Gastroesophageal sphincter (tissue), 4 donors: ENCODE measurements around the gene SYNE3. TPM values are rescaled to one million over a fixed set of nuclear protein-coding genes. Genes with fewer than 3 reads are reported as not detected.

Experiments used
- ATAC-seq: fragments of 150-250 bp; one replicate; pipeline ENCODE4 v1.9.1; 2016; ENCODE audit warnings: mild to moderate bottlenecking, moderate library complexity
- H3K27ac ChIP-seq, 4 donors: fragments of 200-600 bp; sonication (generic) in 3 of 4; 1 replicate in 3 of 4; 2 replicates in 1 of 4; pipeline ENCODE4 v1.5.1; 2016 to 2019
- H3K27me3 ChIP-seq: fragments of 200-600 bp; sonication (generic); one replicate; pipeline ENCODE4 v1.5.1; 2019
- H3K36me3 ChIP-seq, 2 donors: fragments of 200-600 bp; sonication (generic); one replicate each; pipeline ENCODE4 v1.5.1; 2019; ENCODE audit warnings: control low read depth in 1 of 2
- H3K4me1 ChIP-seq, 3 donors: fragments of 200-600 bp; sonication (generic); 1 replicate in 2 of 3; 2 replicates in 1 of 3; pipeline ENCODE4 v1.5.1; 2016 to 2019; ENCODE audit warnings: control low read depth in 2 of 3
- H3K4me3 ChIP-seq, 2 donors: fragments of 200-600 bp; sonication (generic); one replicate each; pipeline ENCODE4 v1.5.1; 2019; ENCODE audit warnings: mild to moderate bottlenecking in 1 of 2, moderate library complexity in 1 of 2
- H3K9me3 ChIP-seq, 3 donors: fragments of 200-600 bp; sonication (generic); one replicate each; pipeline ENCODE4 v1.5.1; 2017 to 2019; ENCODE audit warnings: control low read depth in 2 of 3
- EP300 ChIP-seq: sonication (generic); formaldehyde crosslinking; IDR thresholded peaks from one replicate; pipeline ENCODE4 v1.6.1; 2017; ENCODE audit warnings: antibody characterized with exemption, mild to moderate bottlenecking
- POLR2A ChIP-seq, 2 donors: fragments of 450-650 bp; IDR thresholded peaks; one replicate each; pipeline ENCODE4 v1.6.1; 2017; ENCODE audit warnings: antibody characterized with exemption in 2 of 2, mild to moderate bottlenecking in 2 of 2, moderate library complexity in 1 of 2
- POLR2AphosphoS5 ChIP-seq: sonication (generic); formaldehyde crosslinking; IDR thresholded peaks from one replicate; pipeline ENCODE4 v1.6.1; 2017; ENCODE audit warnings: antibody characterized with exemption
- WGBS, 2 donors: methylation state at CpG; one replicate each; pipeline ENCODE4 v1.1.5; 2018; ENCODE audit warnings: low coverage in 1 of 2; 5-methylcytosine and 5-hydroxymethylcytosine counted together
- total RNA-seq, 4 donors: library from RNA; depleted of rRNA; stranded (reverse); fragments of >200 nt; gene quantifications; one replicate each; pipeline ENCODE4 v1.1.0, GENCODE V29; 2016
- TF ChIP-seq, protein P1 (sequence below), 4 experiments: fragments of 200-600 bp in 2 of 4; fragments of 450-650 bp in 2 of 4; sonication (generic) in 1 of 4; IDR thresholded peaks; one replicate each; pipeline ENCODE4 v1.5.1; 2017 to 2019; ENCODE audit warnings: antibody characterized with exemption in 4 of 4, mild to moderate bottlenecking in 2 of 4, moderate library complexity in 2 of 4

The SYNE3 gene
- total RNA-seq, 4 donors from 2014 or later, result 16.5 to 28.0 (median 20.3) TPM

DNA sequence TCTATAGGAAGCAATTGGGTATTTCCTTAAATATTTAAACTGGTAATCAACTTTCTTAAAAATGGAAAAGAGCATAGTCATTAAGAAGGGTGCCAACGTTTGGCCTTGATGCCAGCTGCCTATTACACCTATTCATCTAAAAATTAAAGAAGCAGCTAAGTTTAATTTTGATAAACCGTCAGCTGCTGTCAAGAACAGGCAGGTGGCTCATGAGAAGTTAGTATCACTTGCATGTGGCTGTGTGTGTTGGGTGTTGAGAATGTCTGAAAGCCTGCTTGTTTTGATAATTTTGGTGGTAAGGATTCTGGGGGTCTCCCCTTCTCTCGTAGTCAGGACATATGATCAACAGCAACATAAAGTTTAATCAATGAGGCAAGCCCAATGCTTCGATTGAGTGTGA lies 24.9 kb upstream of the SYNE3 start:
- H3K27me3 ChIP-seq, result no peaks in the 10 kb centered on the region
- H3K27ac ChIP-seq, result no peak overlapping the region
- 74 to 85% methylated on average over 4 of the region's 4 CpGs for WGBS, 2 donors
- H3K4me1 ChIP-seq, result peaks cover 0 to 16% (median 3%) of the 10 kb centered on the region in 3 donors
- TF ChIP-seq EP300, result no peak
- no peak for TF ChIP-seq POLR2A (IDR thresholded peaks at IDR 0.05)
- TF ChIP-seq POLR2AphosphoS5, result no peak
- TF ChIP-seq, protein P1, sequence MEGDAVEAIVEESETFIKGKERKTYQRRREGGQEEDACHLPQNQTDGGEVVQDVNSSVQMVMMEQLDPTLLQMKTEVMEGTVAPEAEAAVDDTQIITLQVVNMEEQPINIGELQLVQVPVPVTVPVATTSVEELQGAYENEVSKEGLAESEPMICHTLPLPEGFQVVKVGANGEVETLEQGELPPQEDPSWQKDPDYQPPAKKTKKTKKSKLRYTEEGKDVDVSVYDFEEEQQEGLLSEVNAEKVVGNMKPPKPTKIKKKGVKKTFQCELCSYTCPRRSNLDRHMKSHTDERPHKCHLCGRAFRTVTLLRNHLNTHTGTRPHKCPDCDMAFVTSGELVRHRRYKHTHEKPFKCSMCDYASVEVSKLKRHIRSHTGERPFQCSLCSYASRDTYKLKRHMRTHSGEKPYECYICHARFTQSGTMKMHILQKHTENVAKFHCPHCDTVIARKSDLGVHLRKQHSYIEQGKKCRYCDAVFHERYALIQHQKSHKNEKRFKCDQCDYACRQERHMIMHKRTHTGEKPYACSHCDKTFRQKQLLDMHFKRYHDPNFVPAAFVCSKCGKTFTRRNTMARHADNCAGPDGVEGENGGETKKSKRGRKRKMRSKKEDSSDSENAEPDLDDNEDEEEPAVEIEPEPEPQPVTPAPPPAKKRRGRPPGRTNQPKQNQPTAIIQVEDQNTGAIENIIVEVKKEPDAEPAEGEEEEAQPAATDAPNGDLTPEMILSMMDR (IDR thresholded peaks at IDR 0.05), result no peak
- H3K4me3 ChIP-seq, result no peak overlapping the region
- H3K9me3 ChIP-seq, result no peaks in the 10 kb centered on the region
- H3K36me3 ChIP-seq, result peaks cover 0 to 20% of the 10 kb centered on the region in 2 donors
- ATAC-seq, result no peak

DNA sequence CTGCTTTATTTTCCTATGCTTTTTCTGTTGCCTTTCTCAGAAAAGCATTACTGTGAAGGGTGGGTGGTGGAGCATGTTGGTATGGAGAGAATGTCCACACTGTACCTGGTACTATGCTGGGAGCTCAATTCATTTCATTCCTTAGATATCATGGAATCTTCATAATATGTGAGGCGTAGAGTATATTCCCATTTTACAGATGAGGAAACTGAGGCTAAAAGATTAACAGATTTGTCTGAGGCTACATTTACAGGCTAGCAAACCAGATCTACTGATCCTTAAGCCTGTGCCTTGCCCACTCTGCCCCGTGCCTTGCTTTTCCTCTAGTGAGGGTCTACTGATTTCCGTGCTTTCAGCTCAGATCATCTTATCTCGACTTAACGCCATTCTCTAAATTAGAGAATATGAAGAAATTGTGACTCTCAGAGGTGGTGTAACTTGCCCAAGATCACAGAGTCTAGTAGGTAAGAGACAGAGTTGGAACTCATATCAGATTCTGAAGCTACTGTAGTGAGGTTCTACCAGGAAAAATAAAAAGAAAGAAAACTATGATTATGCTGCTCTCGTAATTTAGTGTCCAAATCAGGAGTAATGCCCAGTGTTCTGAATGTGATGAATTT lies 23.9 kb upstream of the SYNE3 start:
- no peaks in the 10 kb centered on the region for H3K27me3 ChIP-seq
- H3K36me3 ChIP-seq, result peaks cover 0 to 17% of the 10 kb centered on the region in 2 donors
- TF ChIP-seq POLR2A (IDR thresholded peaks at IDR 0.05) (no peak), EP300 (no peak), POLR2AphosphoS5 (no peak)
- TF ChIP-seq, protein P1 (IDR thresholded peaks at IDR 0.05), result no peak
- no peaks in the 10 kb centered on the region for H3K9me3 ChIP-seq
- H3K27ac ChIP-seq, result no peak overlapping the region
- H3K4me3 ChIP-seq, result no peak overlapping the region
- no peak for ATAC-seq
- peaks cover 0 to 26% (median 12%) of the 10 kb centered on the region in 3 donors for H3K4me1 ChIP-seq
- 89 to 94% methylated on average over 3 to 6 of the region's 6 CpGs for WGBS, 2 donors

DNA sequence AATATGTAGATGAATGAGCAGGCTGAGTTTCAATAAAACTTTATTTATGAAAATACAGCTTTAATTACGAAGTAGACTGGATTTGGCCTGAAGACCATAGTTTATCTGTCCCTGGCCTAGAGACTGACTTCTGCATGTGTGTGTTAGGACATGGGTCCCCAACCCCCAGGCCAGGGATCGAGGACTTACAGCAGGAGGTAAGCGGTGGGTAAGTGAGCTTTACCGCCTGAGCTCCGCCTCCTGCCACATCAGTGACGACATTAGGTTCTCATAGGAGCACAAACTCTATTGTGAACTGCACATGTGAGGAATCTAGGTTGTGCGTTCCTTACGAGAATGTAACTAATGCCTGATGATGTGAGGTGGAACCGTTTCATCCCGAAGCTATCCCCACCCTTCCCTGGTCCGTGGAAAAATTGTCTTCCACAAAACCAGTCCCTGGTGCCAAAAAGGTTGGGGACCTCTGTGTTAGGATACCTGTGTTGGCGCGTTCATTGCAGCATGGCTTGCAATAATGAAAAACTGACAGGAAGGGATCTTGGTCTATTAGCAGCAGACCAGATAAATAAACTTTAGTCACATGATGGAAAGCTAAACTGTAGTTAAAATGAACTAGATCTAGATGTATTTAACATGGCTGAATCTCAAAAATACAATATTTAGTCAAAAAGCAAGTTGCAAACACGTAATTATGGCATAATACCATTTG lies 22.5 kb upstream of the SYNE3 start:
- no peak overlapping the region for H3K4me3 ChIP-seq
- H3K27me3 ChIP-seq, result no peaks in the 10 kb centered on the region
- ATAC-seq, result no peak
- 81 to 88% methylated on average over 6 to 10 of the region's 14 CpGs for WGBS, 2 donors
- H3K9me3 ChIP-seq, result no peaks in the 10 kb centered on the region
- TF ChIP-seq POLR2AphosphoS5 (no peak), EP300 (no peak), POLR2A (IDR thresholded peaks at IDR 0.05) (no peak)
- TF ChIP-seq, protein P1 (IDR thresholded peaks at IDR 0.05), result no peak
- no peak overlapping the region for H3K27ac ChIP-seq
- peaks cover 0 to 29% (median 12%) of the 10 kb centered on the region in 3 donors for H3K4me1 ChIP-seq
- peaks cover 0 to 3% of the 10 kb centered on the region in 2 donors for H3K36me3 ChIP-seq

- ATAC-seq, result no peak
Observed at GRCh38 chr14:95537298-95538089, 21.0 kb upstream of the SYNE3 start.

More at GRCh38 chr14:95537298-95538089, 21.0 kb upstream of the SYNE3 start:
- TF ChIP-seq POLR2A (IDR thresholded peaks at IDR 0.05) (no peak), POLR2AphosphoS5 (no peak), EP300 (no peak)
- TF ChIP-seq, protein P1 (IDR thresholded peaks at IDR 0.05), result no peak
- Histone ChIP-seq H3K4me1 (peaks cover 0 to 44% (median 24%) of the 10 kb centered on the region in 3 donors), H3K27me3 (no peaks in the 10 kb centered on the region), H3K9me3 (no peaks in the 10 kb centered on the region), H3K36me3 (no peaks in the 10 kb centered on the region), H3K4me3 (no peak overlapping the region), H3K27ac (no peak overlapping the region)
- 70 to 74% methylated on average over 9 of the region's 9 CpGs for WGBS, 2 donors
